Ishikawa (cell line): ENCODE measurements around the gene FAM118A.

ENCODE experiments used
- EGR1 ChIP-seq: IDR thresholded peaks from 2 replicates; pipeline ENCODE4 v1.6.1; 2012
- EP300 ChIP-seq: IDR thresholded peaks from 2 replicates; pipeline ENCODE4 v1.6.1; 2012; ENCODE audit warnings: borderline replicate concordance
- FOXM1 ChIP-seq: IDR thresholded peaks from 2 replicates; pipeline ENCODE4 v1.6.1; 2012; ENCODE audit warnings: low read depth, borderline replicate concordance
- MAX ChIP-seq: IDR thresholded peaks from 2 replicates; pipeline ENCODE4 v1.6.1; 2012
- NFIC ChIP-seq: IDR thresholded peaks from 2 replicates; pipeline ENCODE4 v1.6.1; 2012
- REST ChIP-seq: IDR thresholded peaks from 2 replicates; pipeline ENCODE4 v1.6.1; 2012; ENCODE audit warnings: low read depth, mild to moderate bottlenecking
- TAF1 ChIP-seq: IDR thresholded peaks from 2 replicates; pipeline ENCODE4 v1.6.1; 2012; ENCODE audit warnings: low read depth, mild to moderate bottlenecking
- YY1 ChIP-seq: IDR thresholded peaks from 2 replicates; pipeline ENCODE4 v1.6.1; 2012; ENCODE audit warnings: low read depth

- TF ChIP-seq YY1 (no peak), REST (no peak), EGR1 (no peak), MAX (no peak), NFIC (no peak), TAF1 (no peak), FOXM1 (no peak), EP300 (no peak)
Observed at GRCh38 chr22:45376009-45376408, 66.3 kb downstream of the FAM118A start.
